Endothelial cell of umbilical vein (primary cell): ENCODE measurements around the gene DBP. TPM values are rescaled to one million over a fixed set of nuclear protein-coding genes. Genes with fewer than 3 reads are reported as not detected.

Experiments used
- BruUV-seq: library from RNA; stranded (reverse); fragments of 400-500 nt; replicated peaks from 2 replicates; lab custom pipeline; 2021; lab: Mats Ljungman, UMichigan
- CTCF ChIA-PET: fragments of 300-600, 350-600 bp; sonication (Branson Sonifier 250); formaldehyde crosslinking; loops from one replicate; lab custom pipeline; 2021; ENCODE audit warnings: antibody characterized with exemption, inconsistent platforms; lab: Charles Lee
- POLR2A ChIA-PET: fragments of 300-600, 350-600 bp; sonication (Branson Sonifier 250); formaldehyde crosslinking; loops from one replicate; lab custom pipeline; 2021; ENCODE audit warnings: antibody characterized with exemption, inconsistent platforms; lab: Charles Lee
- DNase-seq: peaks from one replicate; pipeline ENCODE4 v3.0.0-alpha.2; 2011; ENCODE audit warnings: low read depth, low spot score
- FAIRE-seq: peaks from 2 replicates; lab custom pipeline; 2011; peaks lifted over from hg19 to GRCh38; lab: Jason Lieb, UNC
- H2AFZ ChIP-seq: 2 replicates; pipeline ENCODE4 v1.6.0; 2012; ENCODE audit warnings: low read depth, low read length, control low read depth, inconsistent platforms
- H3K27ac ChIP-seq: 2 replicates; pipeline ENCODE4 v1.5.1; 2011; ENCODE audit warnings: low read depth, mild to moderate bottlenecking, control low read depth, low read length, moderate library complexity; ENCODE audit not compliant: insufficient read depth
- H3K27me3 ChIP-seq, 2 experiments: 2 replicates each; pipeline versions ENCODE4 v1.6.0 to v1.6.1; 2011; ENCODE audit warnings: low read length in 2 of 2, mixed read lengths in 1 of 2; ENCODE audit not compliant: control insufficient read depth in 2 of 2, insufficient read depth in 2 of 2
- H3K36me3 ChIP-seq, 2 experiments: 2 replicates in 1 of 2; 3 replicates in 1 of 2; pipeline ENCODE4 v1.5.1; 2011; ENCODE audit warnings: low read length in 2 of 2, mild to moderate bottlenecking in 1 of 2, moderate library complexity in 1 of 2; ENCODE audit not compliant: control insufficient read depth in 2 of 2, insufficient read depth in 2 of 2; ENCODE audit errors: extremely low read depth in 1 of 2
- H3K4me1 ChIP-seq: 3 replicates; pipeline ENCODE4 v1.5.1; 2011; ENCODE audit warnings: mild to moderate bottlenecking, low read length; ENCODE audit not compliant: control insufficient read depth, insufficient read depth; ENCODE audit errors: extremely low read depth
- H3K4me2 ChIP-seq: 2 replicates; pipeline ENCODE4 v1.6.1; 2011; ENCODE audit warnings: low read length, control low read depth, mixed read lengths; ENCODE audit not compliant: insufficient read depth
- H3K4me3 ChIP-seq, 3 experiments: fragments of 200-600 bp in 1 of 3; sonication (generic), shearing (Covaris generic) in 1 of 3; replicated peaks in 1 of 3; 2 replicates each; pipeline ENCODE4 v1.5.1; 2011 to 2016; ENCODE audit warnings: control low read depth in 3 of 3, low read length in 3 of 3, mild to moderate bottlenecking in 2 of 3, inconsistent platforms in 1 of 3, low read depth in 1 of 3, moderate library complexity in 1 of 3; ENCODE audit not compliant: insufficient read depth in 1 of 3
- H3K79me2 ChIP-seq: 2 replicates; pipeline ENCODE4 v1.6.0; 2012; ENCODE audit warnings: low read length, inconsistent platforms; ENCODE audit not compliant: control insufficient read depth, insufficient read depth
- H3K9ac ChIP-seq: replicated peaks from 2 replicates; pipeline ENCODE3; 2011; ENCODE audit warnings: low read length, control low read depth; ENCODE audit not compliant: insufficient read depth; ENCODE audit errors: extremely low read depth
- H3K9me1 ChIP-seq: replicated peaks from 3 replicates; pipeline ENCODE4 v1.6.0; 2011; ENCODE audit warnings: mild to moderate bottlenecking, low read length; ENCODE audit not compliant: control insufficient read depth, insufficient read depth; ENCODE audit errors: extremely low read depth
- H3K9me3 ChIP-seq: replicated peaks from 2 replicates; pipeline ENCODE4 v1.5.1; 2012; ENCODE audit warnings: low read length, inconsistent platforms; ENCODE audit not compliant: control insufficient read depth, insufficient read depth
- H4K20me1 ChIP-seq: replicated peaks from 2 replicates; pipeline ENCODE3; 2011; ENCODE audit warnings: mild to moderate bottlenecking, low read length; ENCODE audit not compliant: control insufficient read depth, insufficient read depth; ENCODE audit errors: extremely low read depth
- EZH2 ChIP-seq: IDR thresholded peaks from 2 replicates; pipeline ENCODE4 v1.6.1; 2012; ENCODE audit warnings: borderline replicate concordance, low read depth, mild to moderate bottlenecking, moderate library complexity, low read length, inconsistent platforms; ENCODE audit not compliant: severe bottlenecking
- FOS ChIP-seq: IDR thresholded peaks from 2 replicates; pipeline ENCODE4 v1.6.1; 2011; ENCODE audit warnings: mild to moderate bottlenecking, low read length, moderate library complexity, borderline replicate concordance; ENCODE audit not compliant: insufficient read depth
- GATA2 ChIP-seq: IDR thresholded peaks from 2 replicates; pipeline ENCODE4 v1.7.0; 2011; ENCODE audit warnings: low read depth, mild to moderate bottlenecking, moderate library complexity, mixed read lengths, low read length; ENCODE audit not compliant: insufficient read length, insufficient read depth
- JUN ChIP-seq: IDR thresholded peaks from 2 replicates; pipeline ENCODE4 v1.6.1; 2011; ENCODE audit warnings: borderline replicate concordance, low read depth; ENCODE audit not compliant: insufficient read length, insufficient read depth
- MYC ChIP-seq: IDR thresholded peaks from one replicate; pipeline ENCODE4 v1.6.1; 2011; ENCODE audit warnings: mild to moderate bottlenecking, low read depth, low read length
- POLR2A ChIP-seq: IDR thresholded peaks from 2 replicates; pipeline ENCODE4 v1.6.1; 2012; ENCODE audit warnings: low read depth, mild to moderate bottlenecking, control low read depth, low read length
- POLR2AphosphoS5 ChIP-seq: IDR thresholded peaks from 2 replicates; pipeline ENCODE4 v1.6.1; 2012; ENCODE audit warnings: low read depth, mild to moderate bottlenecking, control low read depth, low read length, moderate library complexity; ENCODE audit not compliant: insufficient read depth
- dilution Hi-C: fragments of 300-500 bp; cut with MboI; formaldehyde crosslinking; loops from one replicate; pipeline ENCODE4 v1.15.0; 2019; ENCODE audit warnings: low sequenced_read_pairs; ENCODE audit not compliant: extremely low pct_ligation_motif_present
- intact Hi-C: fragments of 100-400 bp; cut with micrococcal nuclease; formaldehyde crosslinking; loops from one replicate; pipeline ENCODE4 v1.10.0; 2022
- polyA plus RNA-seq, 4 experiments: library from polyadenylated mRNA; depleted of rRNA in 3 of 4; stranded (reverse) in 3 of 4; unstranded in 1 of 4; fragments of >200 nt; gene quantifications; 2 replicates each; pipeline versions ENCODE4 v1.2.1 to v1.2.3, GENCODE V29; 2011 to 2012; ENCODE audit warnings: missing spikeins in 1 of 4
- total RNA-seq: library from RNA; stranded (reverse); gene quantifications from 2 replicates; pipeline ENCODE4 v1.2.3, GENCODE V29; 2021
- TF ChIP-seq, protein P1 (sequence below), 2 donors: IDR thresholded peaks; 1 replicate in 1 of 2; 2 replicates in 1 of 2; pipeline ENCODE4 v1.5.1; 2011; ENCODE audit warnings: low read length in 2 of 2, mild to moderate bottlenecking in 2 of 2, moderate library complexity in 2 of 2, control low read depth in 1 of 2, inconsistent platforms in 1 of 2, low read depth in 1 of 2; ENCODE audit not compliant: insufficient read depth in 1 of 2; ENCODE audit errors: extremely low read depth in 1 of 2
- TF ChIP-seq, protein P2 (sequence below): IDR thresholded peaks from 2 replicates; pipeline ENCODE4 v1.6.1; 2011; ENCODE audit not compliant: insufficient read depth, insufficient read length

The DBP gene
- total and polyA plus RNA-seq, 2 donors (not counting 3 experiments of a cell fraction or from before 2014, with no cell fraction given), result 1.5 to 1.8 TPM

GRCh38 chr19:48678201-48678600 lies 41.0 kb upstream of the DBP start:
- DNase-seq (no peak), FAIRE-seq (no peak)
- Histone ChIP-seq H3K9ac (no peak overlapping the region), H3K36me3 (no peaks in the 10 kb centered on the region), H3K27ac (no peak overlapping the region), H3K9me1 (no peaks in the 10 kb centered on the region), H3K79me2 (no peaks in the 10 kb centered on the region), H3K9me3 (no peaks in the 10 kb centered on the region), H3K4me1 (no peaks in the 10 kb centered on the region), H4K20me1 (no peaks in the 10 kb centered on the region), H3K4me2 (no peak overlapping the region), H3K4me3 (no peak overlapping the region), H2AFZ (no peak overlapping the region), H3K27me3 (no peaks in the 10 kb centered on the region)
- POLR2A ChIA-PET, result no interaction called here
- BruUV-seq, result no TSS peak
- intact Hi-C loops, result no loop called here
- CTCF ChIA-PET, result interaction anchor here (0.8 to 1.3 kb wide), 4 partner anchors 12 to 106 kb away, joined by 3 to 4 read pairs (median 4); partner anchors contain the start of gene FUT2
- dilution Hi-C loops, result no loop called here
- TF ChIP-seq MYC (no peak), POLR2A (no peak), JUN (no peak), POLR2AphosphoS5 (no peak), GATA2 (no peak), EZH2 (no peak), FOS (no peak)
- TF ChIP-seq, protein P1, sequence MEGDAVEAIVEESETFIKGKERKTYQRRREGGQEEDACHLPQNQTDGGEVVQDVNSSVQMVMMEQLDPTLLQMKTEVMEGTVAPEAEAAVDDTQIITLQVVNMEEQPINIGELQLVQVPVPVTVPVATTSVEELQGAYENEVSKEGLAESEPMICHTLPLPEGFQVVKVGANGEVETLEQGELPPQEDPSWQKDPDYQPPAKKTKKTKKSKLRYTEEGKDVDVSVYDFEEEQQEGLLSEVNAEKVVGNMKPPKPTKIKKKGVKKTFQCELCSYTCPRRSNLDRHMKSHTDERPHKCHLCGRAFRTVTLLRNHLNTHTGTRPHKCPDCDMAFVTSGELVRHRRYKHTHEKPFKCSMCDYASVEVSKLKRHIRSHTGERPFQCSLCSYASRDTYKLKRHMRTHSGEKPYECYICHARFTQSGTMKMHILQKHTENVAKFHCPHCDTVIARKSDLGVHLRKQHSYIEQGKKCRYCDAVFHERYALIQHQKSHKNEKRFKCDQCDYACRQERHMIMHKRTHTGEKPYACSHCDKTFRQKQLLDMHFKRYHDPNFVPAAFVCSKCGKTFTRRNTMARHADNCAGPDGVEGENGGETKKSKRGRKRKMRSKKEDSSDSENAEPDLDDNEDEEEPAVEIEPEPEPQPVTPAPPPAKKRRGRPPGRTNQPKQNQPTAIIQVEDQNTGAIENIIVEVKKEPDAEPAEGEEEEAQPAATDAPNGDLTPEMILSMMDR (IDR thresholded peaks at IDR 0.05; ENCODE audit: extremely low read depth in 1 of 2, insufficient read depth in 1 of 2, low read depth in 1 of 2, low read length in 2 of 2), result no peak
- TF ChIP-seq, protein P2, sequence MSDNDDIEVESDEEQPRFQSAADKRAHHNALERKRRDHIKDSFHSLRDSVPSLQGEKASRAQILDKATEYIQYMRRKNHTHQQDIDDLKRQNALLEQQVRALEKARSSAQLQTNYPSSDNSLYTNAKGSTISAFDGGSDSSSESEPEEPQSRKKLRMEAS, result no peak
